Suprapubic skin (tissue), 3 donors: ENCODE data around the gene RHBDF1.
"Not testable (repeated sequence)": the region's sequence is repeated elsewhere in the genome, so short reads cannot be mapped to it uniquely, and the experiment has no call there.

ENCODE experiments used
- CTCF ChIP-seq, 2 donors: fragments of 200-600 bp in 1 of 2; fragments of 450-650 bp in 1 of 2; sonication (generic) in 1 of 2; IDR thresholded peaks; one replicate each; pipeline ENCODE4 v1.5.1; 2016 to 2019; ENCODE audit warnings: antibody characterized with exemption in 2 of 2, mild to moderate bottlenecking in 1 of 2, moderate library complexity in 1 of 2
- POLR2AphosphoS5 ChIP-seq, 3 donors: sonication (generic); formaldehyde crosslinking; IDR thresholded peaks; one replicate each; pipeline ENCODE4 v1.6.1; 2017; ENCODE audit warnings: antibody characterized with exemption in 3 of 3

- TF ChIP-seq POLR2AphosphoS5, CTCF (IDR thresholded peaks at IDR 0.05): not testable (repeated sequence)
These were observed 34.2 kb downstream of the RHBDF1 start for GRCh38 chr16:38206-38605.
